Retinal pigment epithelial cell (primary cell): Measurements from ENCODE around the gene SCAF4.

ENCODE experiments used
- DNase-seq: peaks from one replicate; pipeline ENCODE4 v3.0.0-alpha.2; 2010; ENCODE audit warnings: low read depth
- H3K4me3 ChIP-seq: 2 replicates; pipeline ENCODE4 v1.5.1; 2011; ENCODE audit warnings: mild to moderate bottlenecking, low read length, control low read depth, moderate library complexity
- CTCF ChIP-seq: conservative IDR thresholded peaks from 2 replicates; pipeline ENCODE4 v1.5.1; 2011; ENCODE audit warnings: low read depth, low read length, control low read depth, inconsistent platforms

Gene SCAF4

GRCh38 chr21:31720739-31721138, 11.2 kb downstream of the SCAF4 start:
- no peak for DNase-seq
- no peak overlapping the region for H3K4me3 ChIP-seq
- no peak for TF ChIP-seq CTCF

GRCh38 chr21:31720330-31720729, 11.6 kb downstream of the SCAF4 start:
- H3K4me3 ChIP-seq = no peak overlapping the region
- TF ChIP-seq CTCF = no peak
- no peak for DNase-seq

GRCh38 chr21:31716106-31716505, 15.8 kb downstream of the SCAF4 start:
- no peak for TF ChIP-seq CTCF

GRCh38 chr21:31714741-31715365, 17.1 kb downstream of the SCAF4 start:
- DNase-seq = no peak
- no peak overlapping the region for H3K4me3 ChIP-seq
- no peak for TF ChIP-seq CTCF

More at GRCh38 chr21:31716106-31716505, 15.8 kb downstream of the SCAF4 start:
- DNase-seq = no peak
- H3K4me3 ChIP-seq = no peak overlapping the region

GRCh38 chr21:31713973-31714740, 17.8 kb downstream of the SCAF4 start:
- no peak overlapping the region for H3K4me3 ChIP-seq
- no peak for DNase-seq
- no peak for TF ChIP-seq CTCF

- TF ChIP-seq CTCF = no peak
- DNase-seq = no peak
- H3K4me3 ChIP-seq = no peak overlapping the region
These were observed 18.8 kb downstream of the SCAF4 start for GRCh38 chr21:31713115-31713514.
